ENCODE data around the gene GNL2. TPM values are rescaled to one million over a fixed set of nuclear protein-coding genes. Genes with fewer than 3 reads are reported as not detected.

The GNL2 gene
- total and polyA plus RNA-seq, 9 of the 15 experiments (the other 6 are each of a cell fraction or from before 2014, with no cell fraction given), result 156 to 371 (median 263) TPM

DNA sequence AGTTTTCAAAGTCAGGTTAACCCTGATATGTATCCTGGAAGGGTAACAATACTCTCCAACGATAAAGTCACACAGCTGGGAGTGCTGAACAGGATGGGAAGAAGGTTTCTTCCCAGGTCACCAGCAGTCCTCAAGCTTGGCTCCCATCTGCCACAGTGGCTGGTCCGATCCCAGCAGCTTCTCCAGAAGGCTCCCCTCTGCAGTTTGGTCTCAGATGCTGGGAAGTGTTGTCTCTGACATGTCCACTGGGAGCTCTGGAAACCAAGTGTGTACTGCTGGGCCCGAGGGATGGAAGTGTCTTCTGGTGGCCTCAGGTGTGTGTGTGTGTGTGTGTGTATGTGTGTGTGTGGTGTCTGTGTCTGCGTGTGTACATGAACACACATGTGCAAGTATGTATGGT lies 16.4 kb upstream of the GNL2 start (continued):
- TF ChIP-seq, protein P1, sequence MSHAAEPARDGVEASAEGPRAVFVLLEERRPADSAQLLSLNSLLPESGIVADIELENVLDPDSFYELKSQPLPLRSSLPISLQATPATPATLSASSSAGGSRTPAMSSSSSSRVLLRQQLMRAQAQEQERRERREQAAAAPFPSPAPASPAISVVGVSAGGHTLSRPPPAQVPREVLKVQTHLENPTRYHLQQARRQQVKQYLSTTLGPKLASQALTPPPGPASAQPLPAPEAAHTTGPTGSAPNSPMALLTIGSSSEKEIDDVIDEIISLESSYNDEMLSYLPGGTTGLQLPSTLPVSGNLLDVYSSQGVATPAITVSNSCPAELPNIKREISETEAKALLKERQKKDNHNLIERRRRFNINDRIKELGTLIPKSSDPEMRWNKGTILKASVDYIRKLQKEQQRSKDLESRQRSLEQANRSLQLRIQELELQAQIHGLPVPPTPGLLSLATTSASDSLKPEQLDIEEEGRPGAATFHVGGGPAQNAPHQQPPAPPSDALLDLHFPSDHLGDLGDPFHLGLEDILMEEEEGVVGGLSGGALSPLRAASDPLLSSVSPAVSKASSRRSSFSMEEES (CRISPR knock-in tag; IDR thresholded peaks at IDR 0.05), result no peak
- TF ChIP-seq RBM22 (IDR thresholded peaks at IDR 0.05; ENCODE audit: low read depth, low read length, poor library complexity, severe bottlenecking), result no peak
- TF ChIP-seq NR4A1 (CRISPR knock-in tag; IDR thresholded peaks at IDR 0.05), result no peak
- no peak for TF ChIP-seq NR4A1 (tag; IDR thresholded peaks at IDR 0.05)
- TF ChIP-seq, protein P2, sequence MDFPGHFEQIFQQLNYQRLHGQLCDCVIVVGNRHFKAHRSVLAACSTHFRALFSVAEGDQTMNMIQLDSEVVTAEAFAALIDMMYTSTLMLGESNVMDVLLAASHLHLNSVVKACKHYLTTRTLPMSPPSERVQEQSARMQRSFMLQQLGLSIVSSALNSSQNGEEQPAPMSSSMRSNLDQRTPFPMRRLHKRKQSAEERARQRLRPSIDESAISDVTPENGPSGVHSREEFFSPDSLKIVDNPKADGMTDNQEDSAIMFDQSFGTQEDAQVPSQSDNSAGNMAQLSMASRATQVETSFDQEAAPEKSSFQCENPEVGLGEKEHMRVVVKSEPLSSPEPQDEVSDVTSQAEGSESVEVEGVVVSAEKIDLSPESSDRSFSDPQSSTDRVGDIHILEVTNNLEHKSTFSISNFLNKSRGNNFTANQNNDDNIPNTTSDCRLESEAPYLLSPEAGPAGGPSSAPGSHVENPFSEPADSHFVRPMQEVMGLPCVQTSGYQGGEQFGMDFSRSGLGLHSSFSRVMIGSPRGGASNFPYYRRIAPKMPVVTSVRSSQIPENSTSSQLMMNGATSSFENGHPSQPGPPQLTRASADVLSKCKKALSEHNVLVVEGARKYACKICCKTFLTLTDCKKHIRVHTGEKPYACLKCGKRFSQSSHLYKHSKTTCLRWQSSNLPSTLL (IDR thresholded peaks at IDR 0.05), result no peak

DNA sequence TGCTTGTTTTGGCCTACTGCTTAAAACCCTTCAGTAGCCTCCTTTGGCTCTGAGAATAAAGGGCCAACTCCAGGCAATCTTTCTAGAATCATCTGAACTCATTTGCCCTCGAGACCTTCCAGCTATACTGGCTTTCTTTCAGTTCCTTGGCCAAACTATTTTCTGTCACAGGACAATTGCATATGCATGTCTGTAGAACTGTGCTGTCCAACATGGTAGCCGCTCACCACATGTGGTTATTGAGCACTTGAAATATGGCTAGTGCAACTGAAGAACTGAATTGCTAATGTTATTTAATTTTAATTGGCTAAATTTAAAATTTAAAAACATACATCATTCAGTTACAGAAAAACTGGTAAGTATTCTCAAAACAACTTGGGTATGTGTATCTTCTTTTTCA lies 14.3 kb upstream of the GNL2 start:
- POLR2A ChIA-PET, result interaction anchor here (1.2 kb wide), 1 partner anchor 9 kb away, joined by 3 read pairs; no protein-coding TSS in a partner anchor
- no peak overlapping the region for H3K4me3 ChIP-seq
- peaks cover 73 to 82% of the 10 kb centered on the region in 2 experiments for H3K27me3 ChIP-seq (ENCODE audit: control insufficient read depth in 2 of 2, insufficient read depth in 2 of 2, low read length in 2 of 2)
- no peaks in the 10 kb centered on the region for H3K36me3 ChIP-seq (ENCODE audit: control insufficient read depth, insufficient read depth, low read length)
- no TSS peak for BruUV-seq (replicated peaks)
- no peak overlapping the region for H3K27ac ChIP-seq (ENCODE audit: extremely low read depth, low read depth, low read length)
- CTCF ChIA-PET (ENCODE audit: low intra/inter-chr PET ratio), result no interaction called here
- ATAC-seq (no peak), FAIRE-seq (no peak), DNase-seq (ENCODE audit: extremely low read depth in 1 of 4, low spot score in 3 of 4) (no peak)
- no peak overlapping the region for H3K9ac ChIP-seq (ENCODE audit: insufficient read depth in 1 of 2, low read depth in 2 of 2, low read length in 2 of 2)
- peaks cover 0 to 4% of the 10 kb centered on the region in 2 experiments; a peak in 2 of 5 replicates for H3K4me1 ChIP-seq (replicated peaks in 1 of 2; ENCODE audit: control insufficient read depth in 2 of 2, insufficient read depth in 2 of 2, low read length in 2 of 2)
- H4K20me1 ChIP-seq (replicated peaks; ENCODE audit: control insufficient read depth, insufficient read depth, low read length), result peaks cover 5% of the 10 kb centered on the region
- H3K9me3 ChIP-seq (replicated peaks; ENCODE audit: control insufficient read depth, insufficient read depth, low read depth, low read length), result no peaks in the 10 kb centered on the region
- intact Hi-C loops (cut with micrococcal nuclease), result loop anchor here (10.0 kb wide), 2 partner anchors 155 kb away; partner anchors contain the start of gene EPHA10
- H2AFZ ChIP-seq (ENCODE audit: low read depth, low read length), result no peak overlapping the region
- H3K4me2 ChIP-seq (ENCODE audit: insufficient read depth, low read length), result no peak overlapping the region
- 0% methylated on average over 2 of the region's 2 CpGs for WGBS (ENCODE audit: insufficient coverage, low coverage, missing lambda C conversion rate)
- H3K9me1 ChIP-seq (ENCODE audit: control insufficient read depth, insufficient read depth, low read length), result no peaks in the 10 kb centered on the region
- no peaks in the 10 kb centered on the region for H3K79me2 ChIP-seq (ENCODE audit: control insufficient read depth, insufficient read depth, low read length)
- in situ Hi-C loops (cut with MboI), result loop anchor here (5.0 kb wide), 1 partner anchor 72 kb away; no protein-coding TSS in a partner anchor
- TF ChIP-seq, protein P3, sequence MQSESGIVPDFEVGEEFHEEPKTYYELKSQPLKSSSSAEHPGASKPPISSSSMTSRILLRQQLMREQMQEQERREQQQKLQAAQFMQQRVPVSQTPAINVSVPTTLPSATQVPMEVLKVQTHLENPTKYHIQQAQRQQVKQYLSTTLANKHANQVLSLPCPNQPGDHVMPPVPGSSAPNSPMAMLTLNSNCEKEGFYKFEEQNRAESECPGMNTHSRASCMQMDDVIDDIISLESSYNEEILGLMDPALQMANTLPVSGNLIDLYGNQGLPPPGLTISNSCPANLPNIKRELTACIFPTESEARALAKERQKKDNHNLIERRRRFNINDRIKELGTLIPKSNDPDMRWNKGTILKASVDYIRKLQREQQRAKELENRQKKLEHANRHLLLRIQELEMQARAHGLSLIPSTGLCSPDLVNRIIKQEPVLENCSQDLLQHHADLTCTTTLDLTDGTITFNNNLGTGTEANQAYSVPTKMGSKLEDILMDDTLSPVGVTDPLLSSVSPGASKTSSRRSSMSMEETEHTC (IDR thresholded peaks at IDR 0.05), result no peak
- TF ChIP-seq ZNF717 (CRISPR knock-in tag; IDR thresholded peaks at IDR 0.05) (no peak), ETV6 (IDR thresholded peaks at IDR 0.05; ENCODE audit: borderline replicate concordance in 1 of 2, low read depth in 2 of 2, low read length in 1 of 2) (no peak), ETV6 (CRISPR knock-in tag; IDR thresholded peaks at IDR 0.05; ENCODE audit: borderline replicate concordance) (no peak), TFAM (CRISPR knock-in tag; conservative IDR thresholded peaks at IDR 0.05) (no peak), ZNF507 (tag; conservative IDR thresholded peaks at IDR 0.05) (no peak), TARDBP (IDR thresholded peaks at IDR 0.05) (no peak), CREB1 (IDR thresholded peaks at IDR 0.05) (no peak), CREB1 (CRISPR knock-in tag; IDR thresholded peaks at IDR 0.05) (no peak)
- TF ChIP-seq, protein P4, sequence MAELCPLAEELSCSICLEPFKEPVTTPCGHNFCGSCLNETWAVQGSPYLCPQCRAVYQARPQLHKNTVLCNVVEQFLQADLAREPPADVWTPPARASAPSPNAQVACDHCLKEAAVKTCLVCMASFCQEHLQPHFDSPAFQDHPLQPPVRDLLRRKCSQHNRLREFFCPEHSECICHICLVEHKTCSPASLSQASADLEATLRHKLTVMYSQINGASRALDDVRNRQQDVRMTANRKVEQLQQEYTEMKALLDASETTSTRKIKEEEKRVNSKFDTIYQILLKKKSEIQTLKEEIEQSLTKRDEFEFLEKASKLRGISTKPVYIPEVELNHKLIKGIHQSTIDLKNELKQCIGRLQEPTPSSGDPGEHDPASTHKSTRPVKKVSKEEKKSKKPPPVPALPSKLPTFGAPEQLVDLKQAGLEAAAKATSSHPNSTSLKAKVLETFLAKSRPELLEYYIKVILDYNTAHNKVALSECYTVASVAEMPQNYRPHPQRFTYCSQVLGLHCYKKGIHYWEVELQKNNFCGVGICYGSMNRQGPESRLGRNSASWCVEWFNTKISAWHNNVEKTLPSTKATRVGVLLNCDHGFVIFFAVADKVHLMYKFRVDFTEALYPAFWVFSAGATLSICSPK (IDR thresholded peaks at IDR 0.05; ENCODE audit: borderline replicate concordance), result no peak
